ENCODE data around the gene FNDC11.

Gene FNDC11

GRCh38 chr20:63589261-63590217 is 35.6 kb downstream of the FNDC11 start:
- H3K4me3 ChIP-seq (ENCODE audit: low read depth, low read length) = no peak overlapping the region
- TF ChIP-seq CTCF (IDR thresholded peaks at IDR 0.05; ENCODE audit: low read depth, low read length, missing control alignments) = no peak
- no peaks in the 10 kb centered on the region for H3K27me3 ChIP-seq (replicated peaks)
- no peak for DNase-seq
- H3K36me3 ChIP-seq (replicated peaks) = peaks cover 4% of the 10 kb centered on the region
- in situ Hi-C loops (cut with HindIII; ENCODE audit: low pct_ligation_motif_present, low sequenced_read_pairs) = loop anchor here (25.0 kb wide), 2 partner anchors 98 to 298 kb away; partner anchors contain the start of genes DNAJC5 and TNFRSF6B
- H3K27ac ChIP-seq = no peak overlapping the region

- DNase-seq = no peak
- no peak for TF ChIP-seq CTCF (IDR thresholded peaks at IDR 0.05; ENCODE audit: low read depth, low read length, missing control alignments)
- H3K36me3 ChIP-seq (replicated peaks) = peaks cover 6% of the 10 kb centered on the region
Observed at GRCh38 chr20:63590218-63591146, 36.5 kb downstream of the FNDC11 start.

GRCh38 chr20:63591147-63591533 is 37.2 kb downstream of the FNDC11 start:
- H3K4me3 ChIP-seq (ENCODE audit: low read depth, low read length) = no peak overlapping the region
- H3K36me3 ChIP-seq (replicated peaks) = peaks cover 7% of the 10 kb centered on the region
- in situ Hi-C loops (cut with HindIII; ENCODE audit: low pct_ligation_motif_present, low sequenced_read_pairs) = loop anchor here (25.0 kb wide), 2 partner anchors 96 to 296 kb away; partner anchors contain the start of genes DNAJC5 and TNFRSF6B
- no peaks in the 10 kb centered on the region for H3K27me3 ChIP-seq (replicated peaks)
- no peak for DNase-seq
- no peak overlapping the region for H3K27ac ChIP-seq
- TF ChIP-seq CTCF (IDR thresholded peaks at IDR 0.05; ENCODE audit: low read depth, low read length, missing control alignments) = no peak

More at GRCh38 chr20:63590218-63591146, 36.5 kb downstream of the FNDC11 start:
- H3K4me3 ChIP-seq (ENCODE audit: low read depth, low read length) = no peak overlapping the region
- H3K27me3 ChIP-seq (replicated peaks) = no peaks in the 10 kb centered on the region
- in situ Hi-C loops (cut with HindIII; ENCODE audit: low pct_ligation_motif_present, low sequenced_read_pairs) = loop anchor here (25.0 kb wide), 2 partner anchors 97 to 297 kb away; partner anchors contain the start of genes DNAJC5 and TNFRSF6B
- no peak overlapping the region for H3K27ac ChIP-seq

GRCh38 chr20:63591786-63592355 is 37.9 kb downstream of the FNDC11 start:
- no peak for DNase-seq
- Histone ChIP-seq H3K27me3 (replicated peaks) (no peaks in the 10 kb centered on the region), H3K27ac (no peak overlapping the region), H3K36me3 (replicated peaks) (peaks cover 7% of the 10 kb centered on the region), H3K4me3 (ENCODE audit: low read depth, low read length) (no peak overlapping the region)
- in situ Hi-C loops (cut with HindIII; ENCODE audit: low pct_ligation_motif_present, low sequenced_read_pairs) = loop anchor here (25.0 kb wide), 2 partner anchors 95 to 295 kb away; partner anchors contain the start of genes DNAJC5 and TNFRSF6B
- TF ChIP-seq CTCF (IDR thresholded peaks at IDR 0.05; ENCODE audit: low read depth, low read length, missing control alignments) = no peak

- Histone ChIP-seq H3K36me3 (replicated peaks) (peaks cover 11% of the 10 kb centered on the region), H3K27me3 (replicated peaks) (no peaks in the 10 kb centered on the region), H3K4me3 (ENCODE audit: low read depth, low read length) (no peak overlapping the region), H3K27ac (no peak overlapping the region)
- in situ Hi-C loops (cut with HindIII; ENCODE audit: low pct_ligation_motif_present, low sequenced_read_pairs) = loop anchor here (25.0 kb wide), 2 partner anchors 95 to 295 kb away; partner anchors contain the start of genes DNAJC5 and TNFRSF6B
- no peak for DNase-seq
- no peak for TF ChIP-seq CTCF (IDR thresholded peaks at IDR 0.05; ENCODE audit: low read depth, low read length, missing control alignments)
Observed at GRCh38 chr20:63592661-63593060, 38.7 kb downstream of the FNDC11 start.

Data from brain microvascular endothelial cell (primary cell).